HEK293T (cell line): ENCODE measurements around the gene MEP1A.
"Not testable (repeated sequence)": the region's sequence is repeated elsewhere in the genome, so short reads cannot be mapped to it uniquely, and the experiment has no call there.

ENCODE experiments used
- CTCF ChIA-PET: fragments of 350-600 bp; formaldehyde crosslinking; extraction: SDS; loops from one replicate; lab custom pipeline; 2021; ENCODE audit warnings: antibody characterized with exemption, inconsistent platforms; lab: Yijun Ruan, JAX
- POLR2A ChIA-PET: fragments of 350-600 bp; formaldehyde crosslinking; extraction: SDS; loops from one replicate; lab custom pipeline; 2020; ENCODE audit warnings: antibody characterized with exemption, inconsistent platforms; lab: Yijun Ruan, JAX
- DNase-seq: peaks from one replicate; pipeline ENCODE4 v3.0.0; 2012; ENCODE audit warnings: mixed read lengths; ENCODE audit errors: extremely low spot score
- ARNT ChIP-seq: fragments of 450-650 bp; IDR thresholded peaks from 2 replicates; pipeline ENCODE4 v1.6.1; 2017; ENCODE audit warnings: mild to moderate bottlenecking
- BHLHE40 ChIP-seq: fragments of 450-650 bp; IDR thresholded peaks from 2 replicates; pipeline ENCODE4 v1.6.1; 2016; ENCODE audit warnings: mild to moderate bottlenecking, moderate library complexity, borderline replicate concordance
- CTBP1 ChIP-seq: fragments of 450-650 bp; IDR thresholded peaks from 2 replicates; pipeline ENCODE4 v1.6.1; 2016; ENCODE audit warnings: borderline replicate concordance
- ELF4 ChIP-seq: fragments of 450-650 bp; IDR thresholded peaks from 2 replicates; pipeline ENCODE4 v1.6.1; 2017; ENCODE audit warnings: antibody characterized with exemption
- FOXA1 ChIP-seq: fragments of 450-650 bp; IDR thresholded peaks from 2 replicates; pipeline ENCODE4 v1.6.1; 2016; ENCODE audit warnings: mild to moderate bottlenecking
- FOXK2 ChIP-seq: fragments of 450-650 bp; IDR thresholded peaks from 2 replicates; pipeline ENCODE4 v1.6.1; 2016; ENCODE audit warnings: mild to moderate bottlenecking
- FOXM1 ChIP-seq: fragments of 450-650 bp; IDR thresholded peaks from 2 replicates; pipeline ENCODE4 v1.6.1; 2017; ENCODE audit warnings: mild to moderate bottlenecking, borderline replicate concordance
- HDGF ChIP-seq: fragments of 450-650 bp; IDR thresholded peaks from 2 replicates; pipeline ENCODE4 v1.6.1; 2017; ENCODE audit warnings: antibody characterized with exemption, borderline replicate concordance
- L3MBTL2 ChIP-seq: fragments of 450-650 bp; conservative IDR thresholded peaks from 2 replicates; pipeline ENCODE4 v1.6.1; 2016; ENCODE audit warnings: mild to moderate bottlenecking
- LEF1 ChIP-seq: fragments of 450-650 bp; IDR thresholded peaks from 2 replicates; pipeline ENCODE4 v1.6.1; 2017; ENCODE audit warnings: mild to moderate bottlenecking, borderline replicate concordance
- NFRKB ChIP-seq: fragments of 450-650 bp; IDR thresholded peaks from 2 replicates; pipeline ENCODE4 v1.6.1; 2016; ENCODE audit warnings: mild to moderate bottlenecking, moderate library complexity
- PKNOX1 ChIP-seq: fragments of 450-650 bp; IDR thresholded peaks from 2 replicates; pipeline ENCODE4 v1.6.1; 2016
- SP1 ChIP-seq: fragments of 450-650 bp; IDR thresholded peaks from 2 replicates; pipeline ENCODE4 v1.6.1; 2017
- SUZ12 ChIP-seq: fragments of 450-650 bp; IDR thresholded peaks from 2 replicates; pipeline ENCODE4 v1.6.1; 2016; ENCODE audit warnings: mild to moderate bottlenecking
- TARDBP ChIP-seq: fragments of 450-650 bp; IDR thresholded peaks from 2 replicates; pipeline ENCODE4 v1.6.1; 2016
- ZNF384 ChIP-seq: fragments of 450-650 bp; IDR thresholded peaks from 2 replicates; pipeline ENCODE4 v1.6.1; 2016

The MEP1A gene

GRCh38 chr6:46850792-46851191, 57.6 kb downstream of the MEP1A start:
- ChIA-PET POLR2A (no interaction called here), CTCF (no interaction called here)
- TF ChIP-seq FOXA1 (no peak), PKNOX1 (no peak), TARDBP (no peak), LEF1 (no peak), SUZ12 (no peak), SP1 (no peak), BHLHE40 (no peak), L3MBTL2 (no peak), ARNT (no peak), ELF4 (no peak), CTBP1 (no peak), FOXM1 (no peak), ZNF384 (no peak), NFRKB (no peak), HDGF (no peak)
- no peak for DNase-seq

- CTCF ChIA-PET, POLR2A ChIA-PET, DNase-seq: not testable (repeated sequence)
These were observed 58.4 kb downstream of the MEP1A start for GRCh38 chr6:46851576-46851975.

- DNase-seq, POLR2A ChIA-PET: not testable (repeated sequence)
- CTCF ChIA-PET: interaction anchor here (1.2 kb wide), 1 partner anchor 10 kb away, joined by 7 read pairs; no protein-coding TSS in a partner anchor
These were observed 62.8 kb downstream of the MEP1A start for GRCh38 chr6:46855966-46856365.

- CTCF ChIA-PET: interaction anchor here (0.6 to 0.7 kb wide), 2 partner anchors 180 to 561 kb away, joined by 3 to 7 read pairs; no protein-coding TSS in a partner anchor
- TF ChIP-seq HDGF (no peak), ARNT (no peak), FOXM1 (no peak), PKNOX1 (no peak), BHLHE40 (no peak)
- no peak for DNase-seq
- POLR2A ChIA-PET: no interaction called here
These were observed 69.2 kb downstream of the MEP1A start for GRCh38 chr6:46862381-46862780.

- POLR2A ChIA-PET: no interaction called here
- no peak for DNase-seq
- CTCF ChIA-PET: interaction anchor here (0.7 to 1.3 kb wide), 2 partner anchors 17 to 127 kb away, joined by 3 read pairs; no protein-coding TSS in a partner anchor
- TF ChIP-seq FOXA1 (no peak), LEF1 (no peak), FOXM1 (no peak), FOXK2 (no peak), ZNF384 (no peak), SUZ12 (no peak), SP1 (no peak), L3MBTL2 (no peak), HDGF (no peak), PKNOX1 (no peak), TARDBP (no peak), BHLHE40 (no peak), NFRKB (no peak), ELF4 (no peak), CTBP1 (no peak), ARNT (no peak)
These were observed 70.6 kb downstream of the MEP1A start for GRCh38 chr6:46863791-46864190.

- POLR2A ChIA-PET: no interaction called here
- DNase-seq: no peak
- no peak for TF ChIP-seq L3MBTL2
- TF ChIP-seq PKNOX1: no peak
- no peak for TF ChIP-seq SP1
- no peak for TF ChIP-seq CTBP1
- TF ChIP-seq ARNT: no peak
- CTCF ChIA-PET: interaction anchor here (2.2 kb wide), 1 partner anchor 9 kb away, joined by 7 read pairs; no protein-coding TSS in a partner anchor
These were observed 72.0 kb downstream of the MEP1A start for GRCh38 chr6:46865221-46865620.

GRCh38 chr6:46867411-46867810, 74.2 kb downstream of the MEP1A start:
- ChIA-PET CTCF (no interaction called here), POLR2A (no interaction called here)
- DNase-seq: no peak
- TF ChIP-seq FOXM1 (no peak), SP1 (no peak), TARDBP (no peak), SUZ12 (no peak), FOXA1 (no peak), HDGF (no peak), NFRKB (no peak), ZNF384 (no peak), LEF1 (no peak), L3MBTL2 (no peak)
